CD4-positive, alpha-beta T cell treated with Interleukin-2 at 100 ng/mL for 4 hours (primary cell): ENCODE data around the gene SLF2.
A peak's percentile ranks its signal among the peaks of the same experiment; 100 is the strongest.

ENCODE experiments used
- DNase-seq: peaks from one replicate; pipeline ENCODE4 v3.0.0-alpha.2; 2020; ENCODE audit warnings: low spot score

Gene SLF2, protein sequence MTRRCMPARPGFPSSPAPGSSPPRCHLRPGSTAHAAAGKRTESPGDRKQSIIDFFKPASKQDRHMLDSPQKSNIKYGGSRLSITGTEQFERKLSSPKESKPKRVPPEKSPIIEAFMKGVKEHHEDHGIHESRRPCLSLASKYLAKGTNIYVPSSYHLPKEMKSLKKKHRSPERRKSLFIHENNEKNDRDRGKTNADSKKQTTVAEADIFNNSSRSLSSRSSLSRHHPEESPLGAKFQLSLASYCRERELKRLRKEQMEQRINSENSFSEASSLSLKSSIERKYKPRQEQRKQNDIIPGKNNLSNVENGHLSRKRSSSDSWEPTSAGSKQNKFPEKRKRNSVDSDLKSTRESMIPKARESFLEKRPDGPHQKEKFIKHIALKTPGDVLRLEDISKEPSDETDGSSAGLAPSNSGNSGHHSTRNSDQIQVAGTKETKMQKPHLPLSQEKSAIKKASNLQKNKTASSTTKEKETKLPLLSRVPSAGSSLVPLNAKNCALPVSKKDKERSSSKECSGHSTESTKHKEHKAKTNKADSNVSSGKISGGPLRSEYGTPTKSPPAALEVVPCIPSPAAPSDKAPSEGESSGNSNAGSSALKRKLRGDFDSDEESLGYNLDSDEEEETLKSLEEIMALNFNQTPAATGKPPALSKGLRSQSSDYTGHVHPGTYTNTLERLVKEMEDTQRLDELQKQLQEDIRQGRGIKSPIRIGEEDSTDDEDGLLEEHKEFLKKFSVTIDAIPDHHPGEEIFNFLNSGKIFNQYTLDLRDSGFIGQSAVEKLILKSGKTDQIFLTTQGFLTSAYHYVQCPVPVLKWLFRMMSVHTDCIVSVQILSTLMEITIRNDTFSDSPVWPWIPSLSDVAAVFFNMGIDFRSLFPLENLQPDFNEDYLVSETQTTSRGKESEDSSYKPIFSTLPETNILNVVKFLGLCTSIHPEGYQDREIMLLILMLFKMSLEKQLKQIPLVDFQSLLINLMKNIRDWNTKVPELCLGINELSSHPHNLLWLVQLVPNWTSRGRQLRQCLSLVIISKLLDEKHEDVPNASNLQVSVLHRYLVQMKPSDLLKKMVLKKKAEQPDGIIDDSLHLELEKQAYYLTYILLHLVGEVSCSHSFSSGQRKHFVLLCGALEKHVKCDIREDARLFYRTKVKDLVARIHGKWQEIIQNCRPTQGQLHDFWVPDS

DNA sequence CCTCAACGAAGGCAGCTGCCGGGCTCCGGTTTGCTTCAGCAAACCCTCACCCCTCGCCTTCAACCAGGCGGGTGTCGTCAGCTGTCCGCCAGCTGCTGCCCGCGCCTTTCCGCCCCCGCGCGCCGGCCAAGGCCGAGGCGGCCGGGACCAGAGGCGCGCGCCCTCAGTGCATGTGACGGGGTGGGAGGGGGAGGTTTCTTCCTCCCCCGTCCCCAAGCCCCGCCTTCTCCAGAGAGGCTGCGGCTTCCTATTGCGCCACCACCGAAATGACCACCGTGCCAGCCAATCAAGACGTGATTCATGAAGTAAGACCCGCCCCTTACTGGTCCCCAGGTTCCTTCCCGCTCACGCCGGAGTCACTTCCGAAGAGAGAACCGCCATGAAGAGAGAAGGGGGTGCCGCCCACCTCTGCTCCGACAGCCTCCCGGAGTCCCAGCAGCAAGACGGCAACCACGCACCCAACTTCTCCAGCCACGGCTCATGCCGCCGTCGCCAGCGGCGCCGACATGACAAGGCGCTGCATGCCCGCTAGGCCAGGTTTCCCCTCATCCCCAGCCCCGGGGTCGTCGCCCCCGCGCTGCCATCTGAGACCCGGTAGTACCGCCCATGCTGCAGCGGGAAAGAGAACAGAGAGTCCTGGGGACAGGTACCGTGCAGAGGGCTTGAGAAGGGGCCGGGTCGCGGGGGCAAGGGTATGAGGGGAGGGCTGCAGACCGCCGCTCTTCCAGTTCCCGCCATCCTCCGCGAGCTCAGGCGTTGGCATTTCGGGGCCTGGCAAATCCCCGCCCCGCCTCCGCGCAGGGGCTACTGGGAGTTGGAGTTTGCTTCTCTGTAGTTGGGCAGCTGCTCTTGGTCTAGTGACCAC is at the start of gene SLF2:
TSS of gene SLF2 (plus strand) at position 359 of the 865 bp plus-strand sequence. CDS start at position 507, 148 bp downstream.
- peak; percentile 97 for DNase-seq

DNA sequence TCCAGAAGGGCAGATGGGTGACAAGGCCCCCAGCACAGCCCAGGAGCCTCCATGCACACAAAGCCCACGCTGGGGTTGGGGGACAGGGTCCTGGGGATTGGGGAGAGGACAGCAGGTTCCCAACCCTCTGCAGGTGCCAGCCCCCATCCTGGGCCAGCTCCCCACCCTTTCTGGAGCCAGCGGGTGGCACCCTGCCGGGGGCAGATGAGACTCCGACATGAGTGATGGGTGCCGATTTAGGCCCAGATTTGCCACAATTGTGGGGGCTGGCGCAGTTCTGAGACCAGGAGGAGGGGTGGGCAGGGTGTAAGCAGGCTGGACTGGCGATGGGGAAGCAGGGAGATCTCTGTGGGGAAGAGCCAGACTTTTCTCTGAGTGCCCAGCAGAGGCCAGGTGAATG is 49.3 kb upstream of the SLF2 start:
- DNase-seq = no peak

DNA sequence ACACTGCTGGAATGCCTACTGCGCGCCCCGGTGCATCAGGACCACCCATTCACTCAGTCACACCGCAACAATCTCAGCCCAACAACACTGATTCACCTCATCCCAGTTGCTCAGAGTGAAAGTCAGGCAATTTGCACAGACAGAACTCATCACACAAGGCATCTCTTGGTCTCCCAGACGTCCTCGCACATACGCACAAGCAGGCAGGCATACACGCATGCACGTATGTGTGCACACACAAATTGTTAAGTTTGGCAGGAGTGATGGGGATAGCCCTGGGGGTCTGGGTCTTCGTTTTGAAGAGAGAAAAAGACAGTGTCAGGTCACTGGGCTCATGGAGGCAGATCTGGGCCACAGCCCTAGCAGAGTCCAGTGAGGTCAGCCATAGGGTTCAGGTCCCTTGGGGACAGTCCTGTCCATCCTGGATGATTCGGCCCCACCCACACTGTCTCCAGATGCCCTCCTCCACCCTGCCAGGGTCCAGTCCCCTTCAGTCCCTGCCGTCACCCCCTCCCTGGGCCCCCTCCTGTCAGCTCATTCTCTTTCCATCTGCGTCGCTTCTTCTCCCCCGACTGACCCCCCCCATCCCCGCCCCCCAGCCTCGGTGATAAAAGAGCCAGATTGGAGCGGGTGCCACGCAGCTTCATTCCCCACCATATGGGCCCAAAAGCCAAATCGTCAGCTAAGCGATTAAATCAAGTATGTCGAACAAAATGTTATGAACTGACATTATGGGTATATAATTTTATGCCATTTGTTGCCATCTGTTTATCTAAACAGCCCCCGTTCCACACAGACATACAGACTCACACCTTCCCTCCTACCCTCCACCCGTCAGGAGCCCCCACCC is 48.5 kb upstream of the SLF2 start:
- no peak for DNase-seq

DNA sequence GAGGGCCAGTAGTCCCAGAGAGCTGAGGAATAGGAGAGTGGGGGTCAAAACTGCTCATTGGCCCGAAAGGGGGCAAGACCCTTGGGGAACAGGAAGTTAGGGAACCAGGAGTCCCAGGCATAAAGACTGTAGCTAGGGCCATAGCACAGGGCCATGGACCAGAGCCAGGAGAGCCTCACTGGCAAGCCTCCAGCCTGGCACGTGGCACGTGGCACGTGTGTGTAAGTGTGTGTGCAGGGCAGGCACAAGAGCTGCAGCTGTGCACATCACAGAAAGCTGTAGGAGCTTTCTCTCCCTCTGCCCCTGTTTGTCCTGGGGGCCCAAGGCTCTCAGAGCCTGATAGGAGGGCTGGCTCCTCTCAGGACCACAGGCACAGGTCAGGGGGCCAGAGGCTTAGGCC is 47.8 kb upstream of the SLF2 start:
- DNase-seq = no peak

DNA sequence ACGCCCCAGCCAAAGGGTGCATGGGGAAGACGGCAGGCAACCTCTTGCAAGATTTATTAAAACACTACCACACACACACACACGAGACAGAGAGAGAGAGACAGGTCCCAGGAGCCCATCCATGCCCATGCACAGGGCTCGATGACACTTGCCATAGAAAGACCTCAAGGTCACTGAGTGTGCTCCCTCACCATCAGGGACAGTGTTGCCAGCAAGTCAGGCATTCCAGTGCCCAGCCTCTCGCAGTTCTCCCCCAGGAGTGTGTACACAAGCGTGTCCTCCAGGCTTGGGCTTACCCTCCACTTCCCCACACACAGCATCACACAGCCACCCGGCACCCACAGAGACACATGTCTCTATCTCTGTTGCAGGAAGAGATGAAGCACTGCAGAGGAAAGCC is 46.8 kb upstream of the SLF2 start:
- DNase-seq = no peak

DNA sequence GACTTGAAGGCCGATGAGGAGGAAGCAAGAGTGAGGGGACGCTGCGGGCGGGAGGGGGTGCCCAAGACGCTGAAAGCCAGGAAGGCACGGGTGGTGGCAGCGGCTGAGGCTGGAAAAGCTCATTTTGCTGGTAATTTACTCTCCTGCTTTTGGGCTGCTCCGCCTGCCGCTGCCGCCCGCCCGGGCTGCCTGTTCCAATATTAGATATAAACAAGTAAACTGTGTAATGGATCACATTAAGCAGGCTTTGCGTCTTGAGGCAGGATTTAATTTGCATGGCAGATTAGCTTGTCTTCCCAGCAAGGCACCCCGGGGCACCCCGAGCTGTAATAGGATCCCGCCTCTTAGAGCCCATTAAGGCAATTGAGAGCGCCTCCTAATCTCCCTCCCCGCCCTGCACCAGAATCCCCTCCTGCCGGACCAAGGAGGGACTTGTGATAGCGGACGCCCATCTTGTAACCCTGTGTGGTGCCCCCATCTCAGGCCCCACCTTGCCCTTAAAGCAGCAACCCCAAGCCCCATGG is 46.1 kb upstream of the SLF2 start:
- no peak for DNase-seq

DNA sequence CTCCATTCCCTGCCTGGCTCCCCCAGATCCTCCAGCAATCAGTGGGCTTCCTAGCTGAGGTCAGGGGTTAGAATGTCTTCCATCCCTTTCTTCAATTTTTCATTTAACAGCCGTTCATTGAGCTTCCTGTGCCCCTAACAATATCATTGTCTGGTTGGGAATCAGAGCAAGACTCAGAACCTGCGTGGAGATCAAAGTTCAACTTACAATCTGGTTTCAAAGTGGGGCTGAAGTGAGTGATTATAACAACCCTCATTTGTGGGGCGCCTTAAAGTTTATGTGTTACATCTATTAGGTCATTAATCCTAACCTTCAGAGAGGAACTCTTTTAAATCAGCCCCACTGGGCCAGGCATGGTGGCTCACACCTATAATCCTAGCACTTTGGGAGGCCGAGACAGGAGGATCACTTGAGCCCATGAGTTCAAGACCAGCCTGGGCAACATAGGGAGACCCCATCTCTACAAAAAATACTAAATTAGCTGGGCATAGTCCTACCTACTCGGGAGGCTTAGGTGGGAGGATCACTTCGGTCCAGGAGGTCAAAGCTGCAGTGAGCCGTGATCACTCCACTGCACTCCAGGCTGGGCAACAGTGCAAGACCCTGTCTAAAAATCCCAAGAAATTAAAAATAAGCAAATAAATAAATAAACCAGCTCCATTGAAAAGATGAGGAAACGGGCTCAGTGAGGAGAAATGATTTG is 45.4 kb upstream of the SLF2 start:
- no peak for DNase-seq

DNA sequence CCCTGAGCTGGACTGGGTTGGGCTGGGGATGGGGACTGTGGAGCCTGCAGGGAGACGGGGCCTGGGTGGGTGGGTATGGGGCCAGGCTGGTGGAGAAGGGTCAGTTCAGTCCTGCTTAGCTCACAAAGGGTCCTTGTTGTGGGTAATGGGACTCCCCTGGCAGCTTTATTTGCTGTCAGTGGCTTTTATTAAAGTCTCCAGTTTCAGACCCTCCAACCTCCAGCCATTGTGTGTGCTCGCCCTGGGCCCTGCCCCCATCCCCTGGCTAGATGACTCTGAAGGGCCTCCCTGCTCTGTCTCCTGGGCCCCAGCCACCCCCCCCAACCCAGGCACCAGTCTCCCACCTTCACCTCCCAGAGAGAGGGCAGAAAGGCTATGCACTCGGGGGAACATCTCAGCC is 44.4 kb upstream of the SLF2 start:
- no peak for DNase-seq

DNA sequence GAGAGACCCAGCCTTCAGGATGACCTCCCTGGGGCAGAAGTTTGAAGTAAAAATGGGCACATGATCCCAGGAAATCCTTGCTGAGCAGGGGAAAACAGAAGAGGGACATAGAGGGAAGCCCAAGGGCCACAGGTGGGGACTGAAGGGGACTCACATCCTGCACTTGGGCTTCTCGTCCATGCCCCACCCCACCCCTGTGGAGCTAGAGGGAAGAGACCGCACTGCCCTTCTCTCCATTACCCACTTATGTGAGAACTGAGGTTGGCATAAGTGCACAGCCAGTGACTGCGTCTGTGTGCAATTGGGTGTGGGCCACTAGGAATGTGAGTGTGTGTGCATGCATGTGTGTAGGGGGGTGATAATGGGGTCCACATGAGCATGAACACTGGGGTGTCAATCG is 43.4 kb upstream of the SLF2 start:
- no peak for DNase-seq

DNA sequence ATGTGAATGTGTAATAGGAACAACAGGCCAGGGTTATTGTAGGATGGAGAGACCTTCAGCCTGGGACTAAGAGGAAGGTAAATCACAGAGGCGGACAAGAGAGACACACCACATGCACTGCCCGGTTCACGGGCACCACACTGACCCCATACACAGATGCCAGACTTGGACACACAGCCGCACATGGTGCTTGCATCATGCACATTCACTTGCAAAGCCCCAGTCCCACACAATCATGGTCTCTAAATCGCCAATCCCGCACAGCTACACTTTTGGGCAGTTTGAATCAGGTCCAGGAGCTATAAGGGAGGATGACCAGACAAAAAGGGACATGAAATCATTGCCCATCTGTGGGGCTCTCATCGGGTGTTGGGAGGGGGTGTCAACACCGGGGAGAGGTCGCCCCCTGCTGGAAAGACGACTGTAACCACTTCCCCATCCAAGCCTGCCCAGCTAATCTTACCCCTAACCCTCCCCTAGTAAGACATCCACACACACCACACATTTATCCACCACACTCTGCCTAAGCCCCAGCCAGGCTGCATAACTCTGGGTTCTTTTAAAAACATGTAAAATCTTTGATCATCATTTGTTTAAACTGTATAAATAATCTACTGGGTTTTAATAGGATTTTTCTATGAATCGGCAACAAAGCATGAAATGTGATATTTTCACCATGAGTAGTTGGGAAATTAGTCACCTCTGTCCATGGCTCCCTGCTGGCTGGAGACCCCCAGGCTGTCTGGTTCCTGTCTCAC is 40.5 kb upstream of the SLF2 start:
- DNase-seq = peak; percentile 27

DNA sequence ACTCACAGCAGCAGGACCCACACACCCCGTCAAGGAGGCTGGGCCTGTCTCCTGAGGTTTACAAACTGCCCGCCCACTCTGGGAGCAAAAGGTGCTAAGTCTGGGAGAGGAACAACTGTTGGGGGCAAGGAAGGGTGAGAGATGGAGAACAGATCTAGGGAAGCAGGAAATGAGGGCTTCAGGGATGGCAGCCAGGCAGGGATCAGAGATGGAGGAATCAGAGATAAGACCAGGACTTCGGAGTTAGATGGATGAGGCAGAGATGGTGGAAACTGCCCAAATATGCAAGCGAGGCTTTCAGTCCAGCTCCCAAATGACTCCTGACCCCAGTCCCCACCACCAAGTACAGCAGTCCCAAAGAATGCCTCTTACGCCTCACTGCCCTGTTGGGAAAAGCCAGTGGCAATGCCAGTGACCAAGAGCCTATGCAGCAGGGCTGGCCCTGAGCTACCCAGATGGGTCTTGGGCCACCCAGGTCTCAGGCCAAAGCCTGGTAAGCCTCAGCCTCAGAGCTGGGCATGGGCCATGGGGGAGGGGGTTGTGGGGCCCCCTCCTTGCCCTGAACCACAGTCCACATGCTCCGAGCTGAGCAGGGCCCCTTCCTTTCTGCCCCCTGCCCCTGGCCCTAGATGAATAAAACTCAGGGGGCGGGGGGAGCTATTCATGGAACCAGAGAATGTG is 39.5 kb upstream of the SLF2 start:
- DNase-seq = no peak

DNA sequence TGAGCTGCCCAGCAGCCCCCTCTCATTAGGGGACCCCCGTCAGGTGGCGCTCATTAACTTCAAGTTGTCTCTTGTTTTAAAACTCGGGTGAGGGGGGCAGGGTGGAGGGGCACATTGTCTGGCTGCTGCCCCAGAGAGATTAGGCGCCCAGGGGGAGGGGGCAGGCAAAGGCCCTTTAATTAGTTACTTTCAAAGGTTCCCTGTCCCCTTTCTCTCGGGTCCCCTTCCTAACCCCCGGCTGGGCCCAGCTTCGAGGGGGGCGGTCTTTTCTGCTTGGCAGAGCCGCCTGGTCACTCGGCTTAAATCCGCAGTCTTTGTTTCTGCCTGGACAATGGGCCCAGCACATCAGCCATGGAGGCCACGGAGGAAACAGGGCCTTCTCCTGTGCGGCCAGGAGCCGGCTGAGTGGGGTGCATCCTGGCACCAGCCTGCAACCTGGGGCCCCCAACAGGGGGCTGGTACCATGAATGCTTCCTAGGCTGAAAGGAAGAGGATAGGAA is 38.9 kb upstream of the SLF2 start:
- DNase-seq = no peak

DNA sequence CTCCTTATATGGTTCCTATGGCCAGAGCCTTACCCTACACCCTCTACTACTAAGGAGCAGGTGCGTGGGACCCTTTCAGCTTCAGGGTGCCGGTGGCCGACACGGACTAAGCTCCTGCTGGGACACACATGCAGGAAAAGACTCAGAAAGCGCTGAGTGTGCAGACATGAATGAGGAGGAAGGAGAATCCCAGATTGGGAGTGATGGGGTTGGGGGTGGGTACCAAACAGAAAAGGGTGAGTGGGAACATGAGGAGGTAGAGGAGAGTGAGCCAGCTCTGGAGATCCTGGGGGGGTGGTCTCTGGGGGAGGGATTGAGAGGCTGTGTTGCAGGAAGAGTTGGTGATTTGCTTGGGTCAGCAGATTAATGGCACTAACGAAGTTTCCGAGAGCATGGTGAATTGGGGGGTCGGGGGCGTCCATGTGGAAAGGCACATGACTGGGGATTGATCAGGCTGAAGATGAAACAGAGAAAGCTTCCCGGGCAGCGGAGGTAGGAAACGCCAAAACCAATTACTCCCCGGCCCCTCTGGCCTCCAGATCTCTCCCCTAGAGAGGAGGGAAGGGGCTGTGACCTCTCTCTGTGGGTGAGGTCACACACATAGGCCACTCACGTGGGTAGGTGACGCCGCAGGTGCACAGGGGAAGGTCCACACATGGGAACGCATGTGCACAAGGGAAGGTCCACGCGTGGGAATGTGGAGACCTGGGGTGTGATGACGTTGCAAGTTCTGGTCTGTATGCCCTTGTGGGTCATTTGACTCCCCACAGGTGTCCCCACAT is 37.9 kb upstream of the SLF2 start:
- no peak for DNase-seq

DNA sequence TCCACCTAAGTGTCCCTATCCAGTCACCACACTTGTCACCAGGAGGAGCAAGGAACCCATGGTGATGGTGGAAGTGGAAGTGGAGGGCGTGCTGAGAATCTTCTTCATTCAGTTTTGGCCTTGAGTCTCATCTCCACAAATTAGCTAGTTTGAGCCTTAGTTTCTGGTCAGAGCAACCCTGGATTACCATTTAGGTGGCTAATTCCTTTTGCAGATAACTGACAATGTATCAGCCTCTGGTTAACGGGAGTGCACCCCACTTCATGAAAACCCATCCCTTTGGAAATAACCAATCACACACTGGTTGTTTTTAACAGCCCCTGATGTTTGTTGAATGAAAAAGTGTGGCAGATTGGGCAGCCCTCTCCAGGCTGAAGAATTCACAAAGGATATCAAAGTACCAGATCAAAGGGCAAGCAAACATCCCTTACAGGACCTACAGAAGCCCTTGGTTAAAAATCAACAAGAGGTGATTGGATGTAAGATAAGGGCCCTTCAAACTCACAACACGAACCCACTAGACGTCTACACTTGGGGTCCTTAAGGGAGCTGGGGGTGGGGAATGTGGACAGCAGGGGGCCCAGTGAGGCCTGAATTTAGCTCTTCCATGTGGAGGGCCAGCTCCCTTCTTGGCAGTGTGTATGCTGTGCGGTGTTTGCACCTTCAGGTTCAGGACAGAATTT is 37.1 kb upstream of the SLF2 start:
- no peak for DNase-seq

DNA sequence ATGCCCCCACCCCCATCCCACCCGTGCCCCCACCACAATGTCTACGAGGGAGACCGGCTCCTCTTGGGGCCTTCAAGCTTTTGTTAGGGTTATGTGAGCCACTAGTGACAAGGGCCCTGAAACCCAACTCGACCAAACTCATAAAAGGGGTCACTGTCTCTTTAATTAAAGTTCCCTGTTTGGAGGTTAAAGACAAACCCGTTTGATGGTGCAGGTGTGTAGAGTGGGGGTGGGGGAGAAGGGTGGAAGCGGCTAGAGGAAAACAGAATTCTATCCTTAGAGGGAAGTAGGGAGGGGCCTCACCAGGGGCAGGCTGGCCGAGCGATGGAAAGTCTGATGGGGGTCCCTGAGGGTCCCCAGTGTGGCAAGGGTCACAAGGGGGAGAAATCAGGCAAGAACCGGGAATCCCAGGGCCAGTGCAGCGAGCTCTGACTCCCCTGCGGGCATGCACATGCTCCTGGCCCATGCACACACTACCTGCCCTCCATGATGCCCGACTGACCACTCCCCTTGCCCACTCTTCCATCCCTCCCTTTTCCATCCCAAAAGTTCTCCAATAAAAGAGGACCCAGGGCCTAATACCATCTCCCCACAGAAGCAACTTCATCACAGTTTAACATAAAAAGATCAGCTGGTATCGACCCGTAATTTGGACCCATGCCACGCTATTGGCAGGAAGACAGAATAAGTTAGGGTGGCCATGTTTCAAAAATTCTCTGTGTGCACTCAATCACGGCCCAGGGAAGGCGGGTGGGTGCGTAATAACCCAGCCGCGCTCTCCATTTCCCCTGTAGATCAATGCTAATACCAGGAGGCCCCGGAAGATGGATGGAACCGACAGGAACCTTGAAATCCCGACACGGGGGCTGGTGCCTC is 35.9 kb upstream of the SLF2 start:
- DNase-seq = no peak

DNA sequence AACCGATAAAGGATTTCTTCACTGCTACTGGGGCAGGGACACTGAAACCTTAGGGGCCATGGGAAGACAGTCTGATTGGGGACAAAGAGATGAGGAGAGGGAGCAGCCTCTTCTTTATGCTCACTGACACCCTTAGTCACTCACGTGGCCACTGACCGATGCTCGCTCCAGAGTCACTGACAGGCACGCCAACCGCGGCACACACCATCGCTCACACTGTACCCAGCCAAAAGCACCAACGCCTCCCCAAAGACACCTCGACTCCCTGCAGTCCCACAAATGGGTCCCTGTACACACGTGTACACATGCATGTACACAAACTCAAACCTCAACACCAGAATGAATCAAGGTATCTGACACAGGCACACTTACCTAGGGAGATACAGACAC is 35.3 kb upstream of the SLF2 start:
- DNase-seq = no peak
